GM10847 (cell line): ENCODE results near the gene AGAP1.

Experiments
- POLR2A ChIP-seq: IDR thresholded peaks from 2 replicates; pipeline ENCODE4 v1.6.1; 2011; ENCODE audit not compliant: insufficient read length; ENCODE audit errors: extremely low read depth

Gene AGAP1

DNA sequence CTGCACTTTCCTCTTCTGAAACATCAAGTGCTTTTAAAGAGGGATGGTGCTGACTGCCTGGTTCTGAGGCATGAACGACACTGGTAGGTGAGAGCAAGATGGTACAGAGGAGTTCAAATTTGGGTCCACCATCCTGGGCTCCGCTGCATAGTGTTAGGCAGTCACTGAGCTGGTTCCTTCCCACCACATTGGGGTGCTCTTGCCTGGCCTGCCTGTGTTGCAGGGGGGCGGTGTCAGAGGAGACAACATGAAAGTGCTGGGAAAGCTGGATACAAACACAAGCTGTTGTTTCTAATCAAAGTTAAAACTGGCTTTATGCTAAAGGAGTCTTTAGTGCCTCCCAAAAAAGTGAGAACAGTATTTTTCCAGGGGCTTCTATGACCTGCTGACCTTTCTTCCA, 416.2 kb downstream of the AGAP1 start:
- TF ChIP-seq POLR2A, result no peak

- no peak for TF ChIP-seq POLR2A
Measured at GRCh38 chr2:235911125-235911524, 417.3 kb downstream of the AGAP1 start.

DNA sequence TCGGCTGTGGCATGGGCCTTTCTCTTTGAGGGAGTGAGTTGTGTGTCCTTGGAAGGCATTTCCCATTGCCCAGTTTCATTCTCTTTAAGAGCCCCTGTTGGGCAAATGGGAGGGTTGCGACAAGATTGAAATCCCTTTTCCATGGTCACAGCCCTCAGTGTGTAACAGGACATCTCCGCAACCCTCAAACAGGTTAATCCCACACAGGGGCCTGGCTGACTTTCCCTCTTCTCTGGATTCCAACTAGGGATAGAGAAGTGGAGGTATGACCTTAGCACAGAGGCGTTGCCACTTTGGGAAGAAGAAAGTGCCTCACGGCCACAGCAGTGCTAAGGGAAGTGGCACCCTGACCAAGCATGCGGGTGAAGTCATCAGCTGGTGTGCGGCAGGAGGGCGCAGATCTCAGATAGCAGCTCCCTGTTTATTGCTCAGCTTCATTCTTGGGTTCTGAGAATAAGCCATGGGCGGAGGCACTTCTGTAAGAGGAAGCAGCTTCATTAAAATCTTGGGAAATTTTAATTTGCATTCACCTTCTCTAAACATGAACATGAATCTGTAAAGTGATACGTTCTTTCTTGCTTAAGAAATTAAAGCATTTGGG, 417.9 kb downstream of the AGAP1 start:
- no peak for TF ChIP-seq POLR2A

GRCh38 chr2:235914756-235915155, 420.9 kb downstream of the AGAP1 start:
- TF ChIP-seq POLR2A, result no peak

GRCh38 chr2:235917506-235917905, 423.7 kb downstream of the AGAP1 start:
- no peak for TF ChIP-seq POLR2A

- no peak for TF ChIP-seq POLR2A
Measured at GRCh38 chr2:235918876-235919275, 425.0 kb downstream of the AGAP1 start.

DNA sequence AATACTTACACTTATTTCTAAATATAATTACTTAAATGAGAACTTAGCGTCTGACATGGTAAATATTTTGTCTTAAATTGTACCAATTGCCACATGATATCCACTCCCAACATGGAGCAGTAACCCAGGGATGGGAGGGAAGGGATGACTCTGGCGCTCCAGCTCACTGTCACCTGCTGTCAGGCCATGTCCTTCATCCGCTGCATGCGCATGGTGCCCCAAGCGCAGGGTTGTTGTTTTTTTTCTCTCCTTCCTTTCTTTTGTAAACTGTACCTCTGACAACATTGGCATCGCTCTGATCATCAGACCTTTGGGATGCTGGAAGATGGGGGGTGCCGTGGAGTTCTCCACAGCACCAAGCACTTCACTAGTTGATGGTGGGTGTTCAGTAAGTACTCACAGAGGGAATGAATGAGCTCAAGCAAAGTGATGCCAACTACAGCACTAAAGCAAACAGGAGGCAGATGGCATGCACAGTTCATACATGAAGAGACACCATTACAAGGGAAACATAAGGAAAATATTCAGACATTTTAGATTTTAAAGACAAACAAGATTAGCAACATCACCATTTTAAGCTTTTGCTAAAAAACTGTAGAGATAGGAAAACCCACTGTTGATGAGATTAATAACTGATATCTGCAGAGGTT, 426.5 kb downstream of the AGAP1 start:
- TF ChIP-seq POLR2A, result no peak

GRCh38 chr2:235921508-235922191, 427.8 kb downstream of the AGAP1 start:
- no peak for TF ChIP-seq POLR2A

DNA sequence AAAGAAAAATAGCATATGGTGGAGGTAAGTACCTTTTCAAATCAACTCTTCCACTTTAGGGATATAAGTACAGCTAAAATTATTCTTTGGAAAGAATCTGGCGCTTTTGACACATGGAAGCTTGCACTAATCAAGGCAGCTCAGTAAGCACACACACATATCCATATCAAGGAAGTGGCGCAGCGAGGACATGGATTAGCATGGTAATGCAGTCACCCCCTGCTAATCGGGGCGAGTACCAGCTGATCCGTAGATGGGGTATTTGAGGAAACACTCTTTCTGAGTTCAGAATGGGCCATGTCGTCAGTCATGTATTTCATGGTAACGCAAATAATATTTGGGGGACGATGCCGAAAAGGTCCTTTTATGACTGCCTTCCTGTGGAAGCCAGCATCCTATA, 429.0 kb downstream of the AGAP1 start:
- no peak for TF ChIP-seq POLR2A

DNA sequence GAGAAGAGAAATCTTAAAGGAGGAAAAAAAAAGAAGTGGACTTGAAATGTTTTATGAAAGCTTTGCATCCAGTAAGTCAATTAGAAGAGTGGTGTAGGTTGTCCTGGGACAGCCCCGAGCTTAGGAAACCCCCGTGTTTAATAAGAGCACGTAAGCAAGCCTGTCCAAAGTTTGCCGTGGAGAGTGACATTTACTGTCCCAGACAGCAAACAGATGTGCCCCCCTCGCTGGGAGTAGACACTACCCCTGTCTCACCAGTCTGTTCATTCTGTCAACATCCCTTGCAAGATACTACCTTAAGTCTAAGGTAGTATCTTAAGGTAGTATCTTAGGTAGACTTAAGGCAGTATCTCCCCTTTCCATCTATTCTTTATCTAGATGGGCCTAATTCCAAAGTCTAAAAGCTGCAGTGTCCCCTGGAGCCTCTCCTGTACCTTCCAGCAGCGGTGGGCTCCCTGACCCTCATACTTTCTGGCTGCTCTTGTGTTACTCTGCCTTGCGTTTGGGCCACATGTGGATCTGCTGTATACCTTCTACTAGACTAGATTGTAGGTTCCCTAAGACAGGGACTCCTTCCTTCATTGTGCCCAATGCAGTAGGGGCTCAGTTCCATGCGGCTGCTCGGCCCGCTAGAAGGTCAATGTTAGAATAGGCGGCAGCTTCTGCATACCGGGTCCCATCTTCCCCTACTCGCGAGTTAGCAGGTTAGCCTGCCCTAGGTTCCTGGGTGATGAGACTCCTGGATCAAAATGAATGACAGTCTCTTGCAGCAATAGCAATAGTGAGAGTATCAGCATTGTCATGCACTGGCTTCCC, 430.2 kb downstream of the AGAP1 start:
- TF ChIP-seq POLR2A, result no peak

GRCh38 chr2:235924675-235925063, 430.8 kb downstream of the AGAP1 start:
- TF ChIP-seq POLR2A, result no peak

DNA sequence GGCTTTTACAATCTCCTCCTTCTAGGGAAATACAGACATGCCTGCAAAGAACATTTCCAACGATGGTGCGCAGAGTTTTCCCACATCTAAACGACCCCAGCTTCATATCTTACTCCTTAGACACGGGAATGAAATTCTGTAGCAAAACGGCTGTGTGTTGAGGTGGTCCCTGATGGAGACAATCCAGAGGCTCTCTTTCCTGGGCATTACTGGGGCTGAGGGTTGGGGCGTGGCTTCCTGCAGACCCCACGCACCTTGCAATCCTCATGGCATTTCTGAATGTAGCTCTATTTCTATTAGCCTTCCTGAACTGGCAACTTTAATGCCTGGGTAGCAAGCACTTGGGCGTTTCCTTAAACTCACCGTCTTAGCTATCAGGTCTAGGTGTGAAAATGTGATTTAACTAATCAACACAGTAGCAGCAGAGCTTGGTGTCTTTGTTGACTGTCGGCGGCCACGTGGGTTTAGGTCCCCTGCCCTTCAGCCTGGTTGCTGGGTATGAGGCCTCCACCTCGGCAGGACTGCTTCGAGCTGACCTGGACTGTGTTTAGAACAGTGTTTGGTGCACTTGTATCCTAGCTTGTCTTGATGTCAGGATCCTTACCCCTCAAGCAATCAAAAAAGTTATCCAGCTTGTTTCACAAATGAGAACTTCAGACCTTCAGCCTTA, 431.5 kb downstream of the AGAP1 start:
- no peak for TF ChIP-seq POLR2A

DNA sequence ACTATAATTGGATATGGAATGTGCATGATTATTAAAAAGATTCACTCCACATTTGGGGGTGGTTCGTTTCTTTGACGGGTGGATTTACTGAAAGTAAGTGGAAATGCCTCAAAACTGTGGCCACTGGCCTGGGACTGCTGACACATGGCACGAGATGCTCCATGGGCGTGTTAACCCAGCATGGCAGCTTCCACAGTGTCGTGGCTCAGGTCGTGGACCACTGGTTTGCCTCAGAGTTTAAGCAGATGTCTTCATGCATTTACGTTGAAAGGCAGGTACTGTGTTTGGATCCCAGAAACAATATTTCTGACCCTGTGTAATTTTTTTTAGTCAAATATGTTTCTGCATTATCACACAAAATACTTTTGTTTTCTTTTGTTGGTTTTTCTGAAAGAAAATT, 432.4 kb downstream of the AGAP1 start:
- TF ChIP-seq POLR2A, result no peak

- no peak for TF ChIP-seq POLR2A
Measured at GRCh38 chr2:235928751-235929370, 435.0 kb downstream of the AGAP1 start.

- TF ChIP-seq POLR2A, result no peak
Measured at GRCh38 chr2:235930701-235931100, 436.9 kb downstream of the AGAP1 start.
